Germinal center (tissue), 1 donor: Measurements from ENCODE around the gene AP1M1.
"Not testable (repeated sequence)": the region's sequence is repeated elsewhere in the genome, so short reads cannot be mapped to it uniquely, and the experiment has no call there.

Source experiments
- DNase-seq: peaks from one replicate; pipeline ENCODE4 v3.0.0; 2012; ENCODE audit warnings: mixed read lengths, low spot score

Gene AP1M1

GRCh38 chr19:16197622-16198369 lies at the start of gene AP1M1:
TSS of gene AP1M1 (plus strand) at chr19:16197911. CDS start at chr19:16198027, 116 bp downstream.
- DNase-seq, result peak; percentile 98

GRCh38 chr19:16148443-16149229 lies 49.1 kb upstream of the AP1M1 start:
- no peak for DNase-seq

GRCh38 chr19:16153582-16154336 lies 44.0 kb upstream of the AP1M1 start:
- no peak for DNase-seq

GRCh38 chr19:16154557-16154956 lies 43.2 kb upstream of the AP1M1 start:
- DNase-seq, result no peak

- DNase-seq, result no peak
Observed at GRCh38 chr19:16155128-16155527, 42.6 kb upstream of the AP1M1 start.

GRCh38 chr19:16156904-16157303 lies 40.8 kb upstream of the AP1M1 start:
- no peak for DNase-seq

- DNase-seq, result no peak
Observed at GRCh38 chr19:16157601-16158000, 40.1 kb upstream of the AP1M1 start.

- no peak for DNase-seq
Observed at GRCh38 chr19:16159655-16160054, 38.1 kb upstream of the AP1M1 start.

GRCh38 chr19:16160445-16160942 lies 37.2 kb upstream of the AP1M1 start:
- DNase-seq, result no peak

- DNase-seq, result no peak
Observed at GRCh38 chr19:16160943-16161560, 36.7 kb upstream of the AP1M1 start.

- no peak for DNase-seq
Observed at GRCh38 chr19:16161840-16162239, 35.9 kb upstream of the AP1M1 start.

GRCh38 chr19:16164222-16164890 lies 33.4 kb upstream of the AP1M1 start:
- no peak for DNase-seq

- DNase-seq, result no peak
Observed at GRCh38 chr19:16166417-16166816, 31.3 kb upstream of the AP1M1 start.

- no peak for DNase-seq
Observed at GRCh38 chr19:16167055-16167454, 30.7 kb upstream of the AP1M1 start.

GRCh38 chr19:16168465-16169081 lies 29.1 kb upstream of the AP1M1 start:
- DNase-seq, result no peak

- no peak for DNase-seq
Observed at GRCh38 chr19:16170134-16170533, 27.6 kb upstream of the AP1M1 start.

GRCh38 chr19:16175954-16176353 lies 21.8 kb upstream of the AP1M1 start:
- no peak for DNase-seq

- not testable (repeated sequence) for DNase-seq
Observed at GRCh38 chr19:16178866-16179265, 18.8 kb upstream of the AP1M1 start.

GRCh38 chr19:16180611-16181010 lies 17.1 kb upstream of the AP1M1 start:
- no peak for DNase-seq

GRCh38 chr19:16184665-16185122 lies 13.0 kb upstream of the AP1M1 start:
- no peak for DNase-seq
